Activated CD4-positive, alpha-beta T cell treated with anti-CD3 and anti-CD28 coated beads for 36 hours (primary cell): Measurements from ENCODE around the gene CCDC91. TPM values are rescaled to one million over a fixed set of nuclear protein-coding genes. Genes with fewer than 3 reads are reported as not detected.
A peak's percentile ranks its signal among the peaks of the same experiment; 100 is the strongest.

Experiments used
- ATAC-seq: fragments of 200-7000 bp; cut with Tn5 transposase; one replicate; pipeline ENCODE4 v1.10.0; 2021; ENCODE audit warnings: mild to moderate bottlenecking, moderate library complexity
- CTCF ChIA-PET: fragments of 350-600 bp; sonication (Branson Sonifier 250); formaldehyde crosslinking; loops from one replicate; lab custom pipeline; 2021; ENCODE audit warnings: antibody characterized with exemption; lab: Charles Lee
- POLR2A ChIA-PET: fragments of 350-600 bp; sonication (Branson Sonifier 250); formaldehyde crosslinking; loops from one replicate; lab custom pipeline; 2021; ENCODE audit warnings: antibody characterized with exemption, inconsistent platforms; lab: Charles Lee
- DNase-seq: peaks from one replicate; pipeline ENCODE4 v3.0.0-alpha.2; 2020
- H3K27ac Mint-ChIP-seq: one replicate; pipeline ENCODE4 v1.8.0; 2021; ENCODE audit warnings: mixed read lengths
- H3K27me3 Mint-ChIP-seq: one replicate; pipeline ENCODE4 v1.8.0; 2021; ENCODE audit warnings: mixed read lengths
- H3K36me3 Mint-ChIP-seq: one replicate; pipeline ENCODE4 v1.8.0; 2021; ENCODE audit warnings: low read depth, mixed read lengths
- H3K4me1 Mint-ChIP-seq: one replicate; pipeline ENCODE4 v1.8.0; 2021; ENCODE audit warnings: mixed read lengths
- H3K4me3 Mint-ChIP-seq: one replicate; pipeline ENCODE4 v1.8.0; 2021; ENCODE audit warnings: mild to moderate bottlenecking, moderate library complexity, mixed read lengths
- H3K9me3 Mint-ChIP-seq: one replicate; pipeline ENCODE4 v1.8.0; 2021; ENCODE audit warnings: low read depth, mixed read lengths
- intact Hi-C, 2 experiments: fragments of 100-400 bp; cut with DNase I in 1 of 2; cut with micrococcal nuclease in 1 of 2; formaldehyde crosslinking; loops; one replicate each; pipeline versions ENCODE4 v1.14.2 to v1.15.1; 2022 to 2024; cut with DNase I, micrococcal nuclease
- total RNA-seq, 2 experiments: library from RNA; stranded (reverse); gene quantifications; one replicate each; pipeline ENCODE4 v1.2.3, GENCODE V29; 2021

The CCDC91 gene
- total RNA-seq, 2 experiments from 2014 or later: 13.9 to 16.0 TPM

DNA sequence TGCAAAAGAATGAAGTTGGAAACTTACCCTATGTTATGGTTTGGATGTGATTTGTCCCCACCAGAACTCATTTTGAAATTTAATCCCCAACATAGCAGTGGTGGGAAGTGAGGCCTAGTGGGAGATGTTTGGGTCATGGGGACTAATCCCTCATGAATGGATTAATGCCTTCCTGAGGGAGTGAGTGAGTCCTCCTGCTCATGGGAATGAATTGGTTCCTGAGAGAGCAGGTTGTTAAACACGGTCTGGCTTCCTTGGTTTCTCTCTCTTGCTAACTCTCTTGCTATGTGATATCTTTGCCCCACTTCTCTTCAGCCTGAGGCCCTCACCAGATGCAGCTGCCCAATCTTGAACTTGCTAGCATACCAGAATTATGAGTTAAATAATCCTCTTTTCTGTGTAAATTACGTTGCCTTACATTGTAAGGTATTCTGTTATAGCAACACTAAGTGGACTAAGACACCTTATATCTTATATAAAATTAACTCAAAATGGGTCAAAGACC lies 22.2 kb upstream of the CCDC91 start:
- Mint-ChIP-seq H3K27me3 (no peaks in the 10 kb centered on the region), H3K4me1 (peaks cover 10% of the 10 kb centered on the region), H3K27ac (no peak overlapping the region), H3K36me3 (no peaks in the 10 kb centered on the region), H3K4me3 (no peak overlapping the region), H3K9me3 (no peaks in the 10 kb centered on the region)
- ChIA-PET CTCF (no interaction called here), POLR2A (no interaction called here)
- intact Hi-C loops: no loop called here
- DNase-seq (no peak), ATAC-seq (no peak)

DNA sequence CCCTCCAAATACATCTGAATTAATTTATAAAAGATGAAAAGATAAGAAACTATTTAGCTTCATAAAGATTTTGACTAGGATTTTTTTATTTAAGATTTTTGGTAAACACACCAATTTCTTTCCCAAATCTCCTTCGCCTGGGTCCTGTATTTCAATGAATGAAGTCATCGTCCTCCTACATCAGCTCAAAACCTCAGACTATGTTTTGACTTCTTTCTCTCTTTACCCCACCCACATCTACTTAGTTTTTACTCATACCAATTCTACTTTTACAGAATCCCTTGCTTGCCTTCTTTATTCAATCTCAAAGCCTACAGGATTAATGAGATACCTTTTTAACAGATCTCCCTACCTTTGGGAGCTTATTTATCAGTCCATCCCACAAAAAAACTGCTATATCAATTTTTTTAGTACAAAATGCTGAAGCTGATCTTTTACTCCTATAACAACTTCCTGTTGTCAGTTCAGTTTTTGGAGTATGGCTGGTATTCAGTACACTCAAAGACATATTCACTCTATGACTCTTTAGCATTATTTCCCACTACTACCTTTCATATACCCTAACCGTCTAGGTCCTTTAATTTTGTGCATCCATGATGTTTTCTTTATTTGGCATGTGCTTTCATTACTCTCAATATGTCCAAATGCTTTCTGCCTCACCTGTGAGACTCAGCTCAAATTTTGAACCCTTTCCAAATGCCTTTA lies 18.7 kb upstream of the CCDC91 start:
- Mint-ChIP-seq H3K36me3 (no peaks in the 10 kb centered on the region), H3K27me3 (no peaks in the 10 kb centered on the region), H3K9me3 (no peaks in the 10 kb centered on the region), H3K4me3 (no peak overlapping the region), H3K4me1 (peaks cover 10% of the 10 kb centered on the region), H3K27ac (no peak overlapping the region)
- no peak for DNase-seq
- ATAC-seq: peak; percentile 61
- POLR2A ChIA-PET: interaction anchor here (0.7 kb wide), 1 partner anchor 52 kb away, joined by 3 read pairs; no protein-coding TSS in a partner anchor
- intact Hi-C loops: loop anchor here in 1 of 2 experiments (5.0 kb wide), 1 partner anchor 104 kb away; no protein-coding TSS in a partner anchor
- CTCF ChIA-PET: no interaction called here

DNA sequence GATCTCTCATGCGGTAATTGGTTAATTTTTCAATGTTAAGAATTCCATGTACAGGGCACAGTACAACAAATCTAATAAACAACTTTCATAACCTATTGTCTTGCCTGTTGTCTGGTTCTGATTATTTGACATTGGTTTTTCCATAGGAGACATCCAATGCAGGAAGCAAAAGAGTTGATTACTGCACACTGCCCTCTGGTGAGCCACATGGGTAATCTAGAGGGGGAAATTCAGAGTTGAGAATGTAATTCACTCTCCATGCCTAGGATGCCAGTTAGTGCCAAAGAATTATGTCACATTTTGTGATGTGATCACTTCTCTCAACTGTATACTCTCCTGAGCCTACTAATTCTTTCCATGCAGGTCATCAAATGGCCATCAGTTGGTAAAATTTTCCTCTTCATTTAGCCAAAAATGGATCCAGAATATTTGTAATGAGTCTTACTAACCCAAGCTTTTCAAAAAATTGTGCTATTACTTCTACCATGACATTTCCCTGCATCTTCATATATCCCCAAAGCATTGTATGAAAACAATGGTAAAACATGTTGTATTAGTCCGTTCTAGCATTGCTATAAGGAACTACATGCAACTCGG lies 17.7 kb upstream of the CCDC91 start:
- H3K4me1 Mint-ChIP-seq: peaks cover 10% of the 10 kb centered on the region
- no peaks in the 10 kb centered on the region for H3K9me3 Mint-ChIP-seq
- ChIA-PET POLR2A (no interaction called here), CTCF (no interaction called here)
- no peak overlapping the region for H3K4me3 Mint-ChIP-seq
- H3K36me3 Mint-ChIP-seq: no peaks in the 10 kb centered on the region
- ATAC-seq (no peak), DNase-seq (no peak)
- no peak overlapping the region for H3K27ac Mint-ChIP-seq
- intact Hi-C loops: loop anchor here in 1 of 2 experiments (5.0 kb wide), 1 partner anchor 105 kb away; no protein-coding TSS in a partner anchor
- H3K27me3 Mint-ChIP-seq: no peaks in the 10 kb centered on the region

DNA sequence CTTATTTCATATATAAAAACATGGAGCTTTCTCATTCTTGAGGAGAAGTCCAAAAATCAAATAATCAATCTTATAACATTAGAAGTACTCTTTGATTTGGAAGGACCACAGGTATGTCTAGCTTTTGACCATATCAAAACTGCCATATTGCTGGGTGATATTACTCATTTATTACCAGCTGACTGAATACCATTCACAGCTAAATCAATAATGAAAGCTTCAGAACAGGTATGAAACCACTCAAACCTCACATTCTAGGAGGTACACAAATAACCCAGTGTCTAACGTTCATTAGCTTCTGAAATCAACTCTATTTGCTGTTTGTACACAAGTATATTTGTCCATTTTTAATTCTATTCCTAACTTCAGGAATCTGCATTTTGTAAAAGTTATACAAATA lies 16.8 kb upstream of the CCDC91 start:
- ChIA-PET CTCF (no interaction called here), POLR2A (interaction anchor here (0.8 kb wide), 1 partner anchor 9 kb away, joined by 13 read pairs; no protein-coding TSS in a partner anchor)
- ATAC-seq (no peak), DNase-seq (no peak)
- H3K4me3 Mint-ChIP-seq: no peak overlapping the region
- H3K4me1 Mint-ChIP-seq: peaks cover 10% of the 10 kb centered on the region
- no peaks in the 10 kb centered on the region for H3K36me3 Mint-ChIP-seq
- no peaks in the 10 kb centered on the region for H3K9me3 Mint-ChIP-seq
- no peak overlapping the region for H3K27ac Mint-ChIP-seq
- H3K27me3 Mint-ChIP-seq: no peaks in the 10 kb centered on the region
- intact Hi-C loops: loop anchor here in 1 of 2 experiments (5.0 kb wide), 1 partner anchor 106 kb away; no protein-coding TSS in a partner anchor

DNA sequence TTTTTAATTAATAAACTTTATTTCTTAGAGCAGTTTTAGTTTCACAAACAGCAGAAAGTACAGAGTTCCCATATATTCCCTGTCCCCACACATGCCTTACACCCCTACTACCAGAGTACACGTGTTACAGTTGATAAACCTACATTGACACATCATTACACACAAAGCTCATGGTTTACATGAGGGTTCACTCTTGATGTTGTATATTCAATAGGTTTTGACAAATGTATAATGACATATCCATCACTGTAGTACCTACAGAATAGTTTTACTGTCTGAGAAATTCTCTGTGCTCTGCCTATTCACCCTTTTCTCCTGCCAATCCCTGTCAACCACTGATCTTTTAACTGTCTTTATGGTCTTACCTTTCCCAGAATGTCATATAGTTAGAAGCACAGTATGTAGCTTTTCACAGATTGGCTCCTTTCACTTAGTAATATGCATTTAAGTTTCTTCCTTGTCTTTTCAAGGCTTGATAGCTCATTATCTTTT lies 15.1 kb upstream of the CCDC91 start:
- H3K36me3 Mint-ChIP-seq: no peaks in the 10 kb centered on the region
- H3K27ac Mint-ChIP-seq: no peak overlapping the region
- peaks cover 10% of the 10 kb centered on the region for H3K4me1 Mint-ChIP-seq
- H3K9me3 Mint-ChIP-seq: no peaks in the 10 kb centered on the region
- intact Hi-C loops: no loop called here
- no peak for DNase-seq
- no peak overlapping the region for H3K4me3 Mint-ChIP-seq
- ChIA-PET CTCF (no interaction called here), POLR2A (no interaction called here)
- peaks cover 2% of the 10 kb centered on the region for H3K27me3 Mint-ChIP-seq
- no peak for ATAC-seq

DNA sequence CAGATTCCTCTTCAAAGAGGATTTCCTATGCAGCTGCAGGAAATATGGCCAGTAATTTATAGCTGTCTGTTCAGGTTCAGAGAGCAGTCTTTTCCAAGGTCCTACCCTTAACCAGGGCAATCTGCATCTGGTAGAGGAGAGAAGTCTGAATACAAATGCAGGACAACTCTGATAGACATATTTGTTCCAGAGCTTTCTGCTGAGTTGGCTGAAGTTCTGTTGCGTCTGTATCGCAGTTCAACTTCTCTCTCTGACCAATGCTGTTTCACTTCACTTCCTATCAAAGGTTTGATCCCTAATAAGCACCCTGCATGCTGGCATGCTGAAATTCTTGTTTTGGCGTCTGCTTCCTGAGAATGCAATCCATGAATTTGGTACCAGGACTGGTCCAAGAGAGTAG lies 14.0 kb upstream of the CCDC91 start:
- CTCF ChIA-PET: no interaction called here
- Mint-ChIP-seq H3K27ac (no peak overlapping the region), H3K27me3 (peaks cover 2% of the 10 kb centered on the region), H3K4me1 (peaks cover 7% of the 10 kb centered on the region), H3K36me3 (no peaks in the 10 kb centered on the region), H3K9me3 (no peaks in the 10 kb centered on the region), H3K4me3 (no peak overlapping the region)
- POLR2A ChIA-PET: no interaction called here
- DNase-seq (no peak), ATAC-seq (no peak)
- intact Hi-C loops: no loop called here

DNA sequence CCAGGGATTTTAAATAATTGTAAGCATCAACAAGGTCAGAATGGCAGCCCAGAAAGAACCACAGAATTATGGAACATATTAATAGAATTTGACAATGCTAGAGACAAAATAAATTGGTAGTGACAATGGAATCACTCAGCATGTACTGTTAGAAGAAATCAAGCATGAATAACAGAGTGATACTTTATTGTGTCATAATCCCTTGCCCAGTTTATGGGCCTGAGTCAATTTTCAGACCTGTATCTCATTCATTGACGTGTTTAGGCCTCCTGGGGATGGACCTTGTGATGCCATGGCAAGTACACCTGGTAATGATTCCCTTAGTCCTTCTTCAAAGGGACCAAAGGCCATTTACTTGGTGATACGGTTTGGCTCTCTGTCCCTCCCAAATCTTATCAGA lies 12.8 kb upstream of the CCDC91 start:
- Mint-ChIP-seq H3K27ac (no peak overlapping the region), H3K36me3 (peaks cover 3% of the 10 kb centered on the region), H3K4me1 (no peaks in the 10 kb centered on the region), H3K4me3 (no peak overlapping the region), H3K9me3 (no peaks in the 10 kb centered on the region), H3K27me3 (peaks cover 2% of the 10 kb centered on the region)
- ATAC-seq (no peak), DNase-seq (no peak)
- intact Hi-C loops: no loop called here
- CTCF ChIA-PET: no interaction called here
- POLR2A ChIA-PET: no interaction called here

DNA sequence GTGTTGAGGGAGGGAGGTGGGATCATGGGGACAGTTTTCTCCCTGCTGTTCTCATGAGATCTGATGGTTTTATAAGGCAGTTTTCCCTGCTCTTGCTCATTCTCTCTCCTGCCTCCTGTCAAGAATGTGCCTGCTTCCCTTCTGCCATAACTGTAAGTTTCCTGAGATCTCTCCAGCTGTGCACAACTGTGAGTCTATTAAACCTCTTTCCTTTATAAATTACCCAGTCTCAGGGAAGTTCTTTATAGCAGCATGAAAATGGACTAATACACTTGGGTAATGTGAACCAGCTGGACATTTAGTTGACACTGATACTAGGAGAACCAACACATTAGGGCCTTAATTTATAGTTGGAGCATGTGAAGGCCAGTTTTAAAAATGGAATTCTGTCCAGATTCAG lies 12.4 kb upstream of the CCDC91 start:
- CTCF ChIA-PET: interaction anchor here (1.1 kb wide), 1 partner anchor 40 kb away, joined by 3 read pairs; no protein-coding TSS in a partner anchor
- no peak overlapping the region for H3K27ac Mint-ChIP-seq
- no peaks in the 10 kb centered on the region for H3K4me1 Mint-ChIP-seq
- POLR2A ChIA-PET: no interaction called here
- ATAC-seq: no peak
- intact Hi-C loops: no loop called here
- no peak overlapping the region for H3K4me3 Mint-ChIP-seq
- no peaks in the 10 kb centered on the region for H3K9me3 Mint-ChIP-seq
- peaks cover 2% of the 10 kb centered on the region for H3K27me3 Mint-ChIP-seq
- no peak for DNase-seq
- H3K36me3 Mint-ChIP-seq: peaks cover 3% of the 10 kb centered on the region

DNA sequence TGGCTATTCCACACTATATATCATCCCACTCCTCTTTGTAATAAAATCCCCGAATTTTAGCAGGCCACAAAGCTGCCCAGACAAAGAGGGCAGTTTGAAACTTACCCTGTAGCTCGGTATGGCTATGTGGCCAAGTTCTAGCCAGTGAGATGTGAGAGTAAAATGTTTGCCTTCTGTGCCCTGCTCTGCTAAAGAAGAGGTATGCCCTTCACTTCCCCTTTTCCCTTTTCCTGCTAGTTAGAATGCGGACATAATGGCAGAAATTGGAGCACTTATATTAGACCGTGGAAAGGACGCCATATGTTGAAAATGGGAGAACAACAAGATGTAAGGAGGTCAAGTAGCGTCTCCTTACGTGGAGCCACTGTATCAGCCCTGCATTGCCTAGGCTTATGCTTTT lies 11.5 kb upstream of the CCDC91 start:
- no peaks in the 10 kb centered on the region for H3K4me1 Mint-ChIP-seq
- ChIA-PET CTCF (interaction anchor here (1.1 to 1.5 kb wide), 2 partner anchors 13 to 39 kb away, joined by 3 to 4 read pairs; no protein-coding TSS in a partner anchor), POLR2A (no interaction called here)
- no peak overlapping the region for H3K4me3 Mint-ChIP-seq
- DNase-seq: no peak
- intact Hi-C loops: no loop called here
- no peak for ATAC-seq
- peaks cover 3% of the 10 kb centered on the region for H3K9me3 Mint-ChIP-seq
- H3K27me3 Mint-ChIP-seq: peaks cover 2% of the 10 kb centered on the region
- H3K27ac Mint-ChIP-seq: no peak overlapping the region
- H3K36me3 Mint-ChIP-seq: peaks cover 7% of the 10 kb centered on the region

DNA sequence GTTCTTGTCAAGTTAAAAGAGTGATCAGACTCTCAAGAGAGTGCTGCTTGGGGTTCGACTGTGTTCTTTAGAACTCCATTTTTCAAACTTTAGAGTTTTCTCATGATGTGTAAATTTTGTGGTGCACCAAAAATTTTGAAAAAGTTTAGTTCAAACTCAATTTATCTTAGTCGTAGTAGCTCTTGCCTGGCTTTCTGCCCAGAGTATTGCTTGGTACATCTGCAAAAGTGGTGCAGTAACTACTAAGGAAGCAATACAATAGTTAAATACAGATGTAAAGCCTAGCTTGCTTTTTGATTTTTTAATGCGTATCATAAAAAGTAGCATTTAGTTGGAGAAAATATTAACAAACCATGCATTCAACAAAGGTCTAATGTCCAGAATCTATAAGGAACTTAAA lies 9.5 kb upstream of the CCDC91 start:
- H3K36me3 Mint-ChIP-seq: peaks cover 8% of the 10 kb centered on the region
- intact Hi-C loops: loop anchor here in 1 of 2 experiments (10.0 kb wide), 1 partner anchor 206 kb away; the partner anchor contains the start of gene PTHLH

DNA sequence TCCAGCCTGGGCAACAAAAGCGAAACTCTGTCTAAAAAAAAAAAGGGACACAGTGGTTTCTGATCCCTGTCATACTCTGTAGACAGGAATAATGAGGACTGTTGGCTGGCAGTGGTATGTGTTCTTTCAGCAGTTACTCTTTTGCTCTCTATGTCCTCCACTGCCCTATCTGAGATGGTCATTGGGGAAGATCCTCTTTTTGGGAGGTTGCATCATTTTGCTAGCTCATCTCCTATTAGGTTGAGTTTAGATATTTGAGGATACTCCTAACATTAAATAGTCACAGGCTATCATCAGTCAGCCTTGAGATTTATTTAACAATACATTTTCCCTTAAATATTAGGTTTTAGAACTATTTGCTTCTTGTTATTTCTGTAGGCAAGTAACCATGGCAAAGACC lies 5.9 kb upstream of the CCDC91 start:
- intact Hi-C loops: loop anchor here in 1 of 2 experiments (10.0 kb wide), 1 partner anchor 210 kb away; the partner anchor contains the start of gene PTHLH
- ChIA-PET CTCF (no interaction called here), POLR2A (no interaction called here)
- Mint-ChIP-seq H3K4me1 (peaks cover 27% of the 10 kb centered on the region), H3K27me3 (peaks cover 2% of the 10 kb centered on the region), H3K27ac (no peak overlapping the region), H3K4me3 (no peak overlapping the region), H3K36me3 (peaks cover 10% of the 10 kb centered on the region), H3K9me3 (peaks cover 5% of the 10 kb centered on the region)
- ATAC-seq (no peak), DNase-seq (no peak)

More for the DNA sequence above, 9.5 kb upstream of the CCDC91 start:
- Mint-ChIP-seq H3K27me3 (peaks cover 2% of the 10 kb centered on the region), H3K27ac (no peak overlapping the region), H3K4me1 (no peaks in the 10 kb centered on the region), H3K9me3 (peaks cover 5% of the 10 kb centered on the region), H3K4me3 (no peak overlapping the region)
- DNase-seq (no peak), ATAC-seq (no peak)
- ChIA-PET POLR2A (no interaction called here), CTCF (no interaction called here)
